ENCODE measurements around the gene RPTOR.

DNA sequence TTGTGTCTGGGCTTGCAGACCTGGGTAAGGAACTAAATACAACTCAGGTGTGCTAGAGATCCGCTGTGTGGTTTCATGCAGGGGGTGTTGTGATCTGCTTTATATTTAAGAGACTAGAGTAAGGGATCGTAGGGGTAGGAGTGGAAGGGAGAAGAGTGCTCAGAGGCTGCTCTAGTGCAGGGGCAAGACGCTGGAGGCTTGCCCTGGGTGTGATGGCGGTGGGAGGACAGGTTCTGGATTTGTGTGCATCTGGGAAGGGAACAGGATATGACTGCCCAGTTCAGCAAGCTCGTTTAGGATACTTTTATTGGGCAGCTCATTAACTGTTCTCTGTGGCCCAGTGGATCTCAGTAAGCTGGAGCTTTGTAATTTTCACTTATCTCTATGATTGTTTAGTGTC is 47.6 kb downstream of the RPTOR start:
- TF ChIP-seq CTCF (tag by site-specific recombination; IDR thresholded peaks at IDR 0.05) = no peak
- no peak for TF ChIP-seq ATF2 (tag by site-specific recombination; IDR thresholded peaks at IDR 0.05; ENCODE audit: low read depth)
- TF ChIP-seq ZNF654 (tag by site-specific recombination; IDR thresholded peaks at IDR 0.05; ENCODE audit: low read depth) = no peak
- TF ChIP-seq ZNF558 (tag by site-specific recombination; IDR thresholded peaks at IDR 0.05) = no peak
